Dermis lymphatic vessel endothelial cell (primary cell): ENCODE measurements around the gene OR2T10. TPM values are rescaled to one million over a fixed set of nuclear protein-coding genes. Genes with fewer than 3 reads are reported as not detected.

Experiments
- total RNA-seq: library from RNA; depleted of rRNA; stranded (reverse); fragments of >200 nt; gene quantifications from 2 replicates; pipeline ENCODE4 v1.2.1, GENCODE V29; 2014

The OR2T10 gene, protein sequence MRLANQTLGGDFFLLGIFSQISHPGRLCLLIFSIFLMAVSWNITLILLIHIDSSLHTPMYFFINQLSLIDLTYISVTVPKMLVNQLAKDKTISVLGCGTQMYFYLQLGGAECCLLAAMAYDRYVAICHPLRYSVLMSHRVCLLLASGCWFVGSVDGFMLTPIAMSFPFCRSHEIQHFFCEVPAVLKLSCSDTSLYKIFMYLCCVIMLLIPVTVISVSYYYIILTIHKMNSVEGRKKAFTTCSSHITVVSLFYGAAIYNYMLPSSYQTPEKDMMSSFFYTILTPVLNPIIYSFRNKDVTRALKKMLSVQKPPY
- not detected in 2 replicates for total RNA-seq

DNA sequence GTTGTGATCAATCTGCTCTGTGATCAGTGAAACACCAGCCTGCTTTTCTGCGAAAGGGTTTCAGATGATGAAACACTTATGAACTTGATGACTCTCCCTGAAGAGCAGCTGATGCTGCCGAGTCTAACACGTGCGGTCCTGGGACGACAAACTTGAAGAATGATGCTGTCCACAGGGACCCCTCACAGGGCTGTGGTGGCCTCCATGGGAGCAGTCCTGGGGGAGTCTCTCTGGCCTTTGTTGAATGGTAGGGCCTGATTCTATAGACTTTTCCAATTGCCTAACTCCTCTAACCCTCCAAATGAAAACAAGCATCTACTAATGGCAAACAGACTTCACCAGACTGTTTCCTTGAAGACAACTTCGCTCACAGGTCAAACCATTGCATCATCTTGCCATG, at the start of gene OR2T10:
OR2T10 (minus strand) TSS at position 112 of the 400 bp plus-strand sequence. CDS start 3,932 bp downstream, outside the sequence.

DNA sequence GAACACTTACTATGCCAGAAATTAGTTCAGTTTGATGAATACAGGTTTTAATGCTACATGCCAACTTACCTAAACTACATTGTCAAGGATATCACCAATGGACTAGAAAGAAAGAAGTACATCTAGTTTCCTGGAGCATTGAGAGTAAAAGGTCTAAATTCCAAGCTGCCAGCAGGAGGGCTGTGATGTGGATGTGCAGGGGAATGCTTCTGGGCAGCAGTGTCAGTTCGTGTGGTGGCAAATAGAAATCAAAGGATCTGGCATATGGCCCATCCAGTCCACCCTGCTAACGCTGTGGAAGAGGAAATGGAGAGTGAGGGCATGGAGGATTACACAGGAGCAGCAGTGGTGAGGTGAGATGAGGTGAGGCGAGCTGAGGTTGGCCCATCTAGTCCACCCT, 47.7 kb upstream of the OR2T10 start, which contains the start of gene OR2T35:
OR2T35 (minus strand) TSS at position 101 of the 400 bp plus-strand sequence. CDS start 6,020 bp downstream, outside the sequence.

DNA sequence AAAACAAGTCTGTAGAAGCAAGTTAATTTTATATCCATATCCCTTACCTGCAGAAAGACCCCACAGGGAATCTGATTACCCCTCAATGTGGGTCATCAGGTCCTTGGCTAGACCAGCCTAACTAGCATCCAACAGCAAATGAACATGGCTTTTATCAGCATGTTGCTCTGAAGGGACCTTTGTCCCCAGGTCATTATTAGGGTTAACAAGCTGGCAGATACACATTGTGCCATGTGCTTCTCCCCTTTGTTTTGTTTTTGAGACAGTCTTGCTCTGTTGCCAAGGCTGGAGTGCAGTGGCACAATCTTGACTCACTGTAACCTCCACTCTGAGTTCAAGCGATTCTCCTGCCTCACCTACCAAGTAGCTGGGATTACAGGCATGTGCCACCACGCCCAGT, 37.5 kb upstream of the OR2T10 start, which contains the start of gene OR2T11:
OR2T11 (minus strand) TSS at position 101 of the 400 bp plus-strand sequence. CDS start 7,963 bp downstream, outside the sequence.

DNA sequence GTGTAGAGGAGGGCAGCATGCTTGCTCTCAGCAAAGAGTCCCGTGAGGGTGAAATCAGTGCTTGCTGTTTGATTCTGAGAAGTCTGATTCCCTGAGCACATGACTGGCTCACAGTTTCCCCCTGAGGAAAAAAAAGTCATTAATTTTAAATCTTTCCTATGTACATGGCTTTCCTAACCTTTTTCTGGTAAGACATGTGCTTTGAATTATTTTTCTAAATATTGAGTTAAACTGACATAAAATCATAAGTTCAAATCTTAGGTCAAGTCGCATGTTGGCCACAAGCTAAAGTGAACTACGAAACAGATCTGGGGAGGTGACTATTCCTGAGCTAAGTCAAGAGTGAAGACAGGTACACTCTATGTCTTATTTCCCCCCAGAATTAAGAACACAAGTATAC, 22.8 kb downstream of the OR2T10 start, which contains the start of gene OR2T34:
OR2T34 (minus strand) TSS at position 101 of the 400 bp plus-strand sequence; CDS start at position 101, 0 bp downstream.

DNA sequence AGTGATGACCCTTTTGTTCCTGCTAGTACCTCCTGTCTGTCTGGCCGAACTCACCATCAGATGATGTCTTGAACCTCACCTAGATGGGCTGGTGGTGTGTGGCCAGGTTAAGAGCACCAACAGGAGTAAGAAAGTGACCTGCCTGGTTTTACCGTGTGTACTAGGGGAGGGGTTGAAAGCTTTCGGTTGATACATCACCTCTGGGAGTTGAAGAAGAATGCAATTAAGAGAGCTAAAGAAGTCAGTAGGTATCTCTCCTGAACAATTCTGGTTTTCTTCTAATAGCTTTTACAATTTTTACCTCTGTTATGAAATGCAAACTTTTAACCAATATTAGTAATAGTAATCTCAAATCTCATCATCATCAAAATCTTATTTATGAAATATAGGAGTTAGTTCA, 34.8 kb downstream of the OR2T10 start, which contains the start of gene OR2T29:
OR2T29 (minus strand) TSS at position 101 of the 400 bp plus-strand sequence. CDS start 3,281 bp downstream, outside the sequence.

Other genes starting within 250 kb of the OR2T10 start
- not detected in 2 replicates for gene OR14C36, start 248.9 kb downstream of the OR2T10 start, total RNA-seq
- not detected in 2 replicates for gene OR2T4, start 236.0 kb downstream of the OR2T10 start, total RNA-seq
- not detected in 2 replicates for gene OR2T6, start 222.0 kb downstream of the OR2T10 start, total RNA-seq
- not detected in 2 replicates for gene OR2T1, start 194.7 kb downstream of the OR2T10 start, total RNA-seq
- not detected in 2 replicates for gene OR2T2, start 152.1 kb downstream of the OR2T10 start, total RNA-seq
- not detected in 2 replicates for gene OR2T3, start 124.3 kb downstream of the OR2T10 start, total RNA-seq
- not detected in 2 replicates for gene OR2T5, start 109.1 kb downstream of the OR2T10 start, total RNA-seq
- gene OR2G6, start 89.6 kb downstream of the OR2T10 start, total RNA-seq: not detected in 2 replicates
- gene OR2T29, start 34.9 kb downstream of the OR2T10 start, total RNA-seq: not detected in 2 replicates
- gene OR2T34, start 22.9 kb downstream of the OR2T10 start, total RNA-seq: not detected in 2 replicates
- gene OR2T11, start 37.4 kb upstream of the OR2T10 start, total RNA-seq: not detected in 2 replicates
- not detected in 2 replicates for gene OR2T35, start 47.6 kb upstream of the OR2T10 start, total RNA-seq
- not detected in 2 replicates for gene OR2T27, start 57.8 kb upstream of the OR2T10 start, total RNA-seq
- not detected in 2 replicates for gene OR14I1, start 105.1 kb upstream of the OR2T10 start, total RNA-seq
- gene LYPD8, start 158.1 kb upstream of the OR2T10 start, total RNA-seq: not detected in 2 replicates
- gene SH3BP5L, start 228.2 kb upstream of the OR2T10 start, total RNA-seq: 19.4 and 19.6 TPM in 2 replicates
- 14.3 and 17.2 TPM in 2 replicates for gene ZNF672, start 240.5 kb upstream of the OR2T10 start, total RNA-seq